Lung (tissue), 12 donors: Measurements from ENCODE around the gene ADAMTS13. TPM values are rescaled to one million over a fixed set of nuclear protein-coding genes. Genes with fewer than 3 reads are reported as not detected.

ENCODE experiments used
- ATAC-seq: fragments of 200-7000 bp; cut with Tn5 transposase; one replicate; pipeline ENCODE4 v1.9.1; 2020; ENCODE audit warnings: moderate number of reproducible peaks; ENCODE audit not compliant: insufficient read depth, low FRiP score
- DNase-seq, 3 donors: peaks; one replicate each; pipeline ENCODE4 v3.0.0-alpha.2; 2013 to 2017
- H3K27ac ChIP-seq, 2 donors: one replicate each; pipeline ENCODE4 v1.5.1; 2013; ENCODE audit warnings: mild to moderate bottlenecking in 2 of 2, moderate library complexity in 2 of 2, control low read depth in 1 of 2, inconsistent platforms in 1 of 2, low read depth in 1 of 2, low read length in 1 of 2
- H3K27me3 ChIP-seq, 3 donors: one replicate each; pipeline ENCODE4 v1.5.1; 2013; ENCODE audit warnings: low read length in 2 of 3; ENCODE audit not compliant: control insufficient read depth in 3 of 3, insufficient read depth in 3 of 3
- H3K36me3 ChIP-seq, 4 donors: one replicate each; pipeline ENCODE4 v1.5.1; 2013; ENCODE audit warnings: low read length in 4 of 4, mild to moderate bottlenecking in 1 of 4, moderate library complexity in 1 of 4; ENCODE audit not compliant: control insufficient read depth in 4 of 4, insufficient read depth in 4 of 4
- H3K4me1 ChIP-seq, 5 donors: one replicate each; pipeline ENCODE4 v1.5.1; 2013; ENCODE audit warnings: low read length in 5 of 5, mild to moderate bottlenecking in 2 of 5, moderate library complexity in 1 of 5; ENCODE audit not compliant: control insufficient read depth in 5 of 5, insufficient read depth in 5 of 5
- H3K4me3 ChIP-seq: one replicate; pipeline ENCODE4 v1.5.1; 2013; ENCODE audit warnings: mild to moderate bottlenecking, control low read depth, moderate library complexity
- H3K9ac ChIP-seq, 2 donors: one replicate each; pipeline ENCODE4 v1.5.1; 2013; ENCODE audit warnings: low read length in 2 of 2, control low read depth in 1 of 2; ENCODE audit not compliant: insufficient read depth in 1 of 2
- H3K9me3 ChIP-seq, 4 donors: one replicate each; pipeline ENCODE4 v1.5.1; 2013; ENCODE audit warnings: low read length in 3 of 4, mild to moderate bottlenecking in 1 of 4, moderate library complexity in 1 of 4; ENCODE audit not compliant: control insufficient read depth in 4 of 4, insufficient read depth in 3 of 4
- CTCF ChIP-seq: IDR thresholded peaks from 2 replicates; pipeline ENCODE4 v1.5.1; 2012; ENCODE audit warnings: mild to moderate bottlenecking; ENCODE audit errors: control extremely low read depth, extremely low read depth
- WGBS, 2 donors: extraction: QIAGEN DNeasy Blood & Tissue Kit; methylation state at CpG; one replicate each; pipeline ENCODE4 v1.1.7; 2013; 5-methylcytosine and 5-hydroxymethylcytosine counted together
- polyA plus RNA-seq, 2 donors: library from polyadenylated mRNA; stranded (reverse); fragments of 200-250 nt; gene quantifications; one replicate each; pipeline ENCODE4 v1.2.1, GENCODE V29; 2013
- total RNA-seq, 2 donors: library from RNA; depleted of rRNA in 1 of 2; stranded (reverse); fragments of >200 nt in 1 of 2; gene quantifications; one replicate each; pipeline ENCODE4 v1.2.1, GENCODE V29; 2014 to 2021
- donor health status: control.
- donor health status: control.
- donor health status: Bipolar disorder and iron deficiency.
- donor health status: healthy.
- donor health status: DM: yes; HTN: yes; CAD: no.

Gene ADAMTS13
- total and polyA plus RNA-seq, 4 donors, result 1.0 to 4.1 (median 2.9) TPM

DNA sequence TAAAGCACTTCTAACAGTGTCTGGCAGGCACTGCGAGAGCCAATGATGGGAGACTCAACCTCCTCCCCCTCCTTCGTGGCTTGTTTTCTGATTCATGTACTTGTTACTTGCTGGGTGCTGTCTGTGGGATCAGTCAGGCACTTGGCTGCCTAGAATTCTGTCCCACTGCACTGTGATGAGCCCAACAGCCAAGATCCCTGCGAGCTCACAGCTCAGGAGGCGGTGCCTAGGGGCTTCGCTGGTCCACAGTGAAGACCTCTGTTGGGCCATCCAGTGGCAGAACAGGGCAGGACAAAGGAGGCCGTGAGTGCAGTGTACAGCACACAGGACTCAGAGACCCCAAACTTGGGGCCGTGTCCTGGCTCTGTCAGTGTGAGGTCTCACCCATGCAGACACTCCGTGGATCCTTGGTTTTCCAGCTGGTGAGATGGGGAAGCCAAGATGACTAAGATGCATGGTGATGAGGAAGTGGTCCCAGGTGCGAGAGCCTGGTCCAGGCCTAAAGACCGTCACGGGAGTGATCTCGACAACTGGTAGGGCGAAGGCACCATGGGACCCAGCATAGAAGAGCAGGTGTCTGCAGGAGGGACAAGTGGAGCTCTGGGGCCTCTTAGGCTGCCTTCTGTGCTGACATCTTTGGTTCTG is 83.1 kb downstream of the ADAMTS13 start:
- H3K9me3 ChIP-seq, result peaks cover 0 to 9% (median under 1%) of the 10 kb centered on the region in 4 donors
- no peaks in the 10 kb centered on the region for H3K27me3 ChIP-seq
- peak; percentile 31 for ATAC-seq
- H3K9ac ChIP-seq, result no peak overlapping the region
- H3K27ac ChIP-seq, result no peak overlapping the region
- no peak for DNase-seq
- WGBS, 2 donors, result 86 to 87% methylated on average over 13 of the region's 13 CpGs
- H3K4me3 ChIP-seq, result no peak overlapping the region
- H3K36me3 ChIP-seq, result no peaks in the 10 kb centered on the region
- TF ChIP-seq CTCF, result no peak
- H3K4me1 ChIP-seq, result peaks cover 0 to 33% (median 9%) of the 10 kb centered on the region in 5 donors

DNA sequence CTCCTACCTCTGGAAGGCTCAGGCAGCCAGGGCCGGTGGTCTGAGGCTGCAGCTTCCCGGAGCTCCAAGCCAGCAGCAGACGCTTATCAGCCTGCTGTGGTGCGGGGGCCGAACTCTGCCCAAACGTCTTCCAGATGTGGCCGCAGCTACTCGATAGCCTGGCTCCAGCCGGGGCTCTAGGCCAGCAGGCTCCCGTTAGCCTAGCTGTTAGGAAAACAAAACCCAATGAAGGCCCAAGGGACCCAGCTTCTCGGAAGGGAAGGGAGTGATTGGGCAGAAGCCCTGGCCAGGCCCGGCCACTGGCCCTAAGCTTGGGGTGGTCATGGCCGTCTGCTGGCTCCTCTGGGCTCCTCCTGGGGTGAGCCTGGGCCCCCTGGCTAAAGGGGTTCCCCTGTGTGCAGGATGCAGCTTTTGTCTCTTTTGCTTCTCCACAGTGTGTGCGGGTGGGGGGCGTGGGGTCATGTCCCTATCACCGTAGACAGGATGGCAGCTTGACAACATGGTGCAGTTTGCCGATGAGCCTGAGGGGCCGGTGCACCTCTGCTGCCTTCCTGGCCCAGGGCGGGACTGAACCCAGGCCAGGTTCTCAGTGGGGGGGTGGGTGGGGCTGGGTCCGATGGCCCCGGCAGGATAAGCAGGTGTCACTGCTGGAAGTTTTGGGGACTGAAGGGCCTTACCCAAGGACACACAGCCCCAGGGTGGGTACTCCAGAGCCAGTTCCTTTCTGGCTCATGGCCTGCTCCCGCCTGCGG is 83.9 kb downstream of the ADAMTS13 start:
- TF ChIP-seq CTCF, result no peak
- peak; percentile 29 for ATAC-seq
- DNase-seq, result peak; percentile 50 to 61 (median 58)
- no peaks in the 10 kb centered on the region for H3K36me3 ChIP-seq
- peaks cover 0 to 9% (median under 1%) of the 10 kb centered on the region in 4 donors for H3K9me3 ChIP-seq
- no peak overlapping the region for H3K9ac ChIP-seq
- H3K27me3 ChIP-seq, result no peaks in the 10 kb centered on the region
- no peak overlapping the region for H3K4me3 ChIP-seq
- H3K4me1 ChIP-seq, result peaks cover 0 to 36% (median 9%) of the 10 kb centered on the region in 5 donors
- WGBS, 2 donors, result 78 to 87% methylated on average over 21 to 23 of the region's 23 CpGs
- H3K27ac ChIP-seq, result no peak overlapping the region

DNA sequence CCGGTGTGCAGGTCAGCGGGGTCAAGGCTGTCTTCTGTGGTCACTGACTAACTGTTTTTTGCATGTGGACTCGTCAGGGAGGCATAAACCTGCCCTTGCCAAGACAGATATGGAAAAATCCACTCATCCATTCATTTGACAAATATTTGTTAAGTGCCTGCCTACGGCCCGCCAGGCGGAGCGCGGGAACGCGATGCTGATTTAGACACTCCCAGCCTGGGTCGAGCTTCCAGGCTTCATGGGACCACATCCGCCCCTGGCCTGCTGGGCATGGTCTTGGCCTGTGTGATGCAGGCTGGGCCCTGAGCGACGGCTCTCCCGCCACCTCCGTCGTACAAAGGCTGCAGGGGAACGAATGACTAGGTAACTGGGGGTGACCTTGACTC is 84.5 kb downstream of the ADAMTS13 start:
- ATAC-seq, result no peak

More for the DNA sequence above, 84.5 kb downstream of the ADAMTS13 start:
- H3K4me1 ChIP-seq, result peaks cover 0 to 36% (median 9%) of the 10 kb centered on the region in 5 donors
- DNase-seq, result peak; percentile 41 to 48 (median 44)
- TF ChIP-seq CTCF, result no peak
- H3K36me3 ChIP-seq, result no peaks in the 10 kb centered on the region
- WGBS, 2 donors, result 58 to 84% methylated on average over 18 of the region's 18 CpGs
- H3K9me3 ChIP-seq, result peaks cover 0 to 9% (median under 1%) of the 10 kb centered on the region in 4 donors
- H3K4me3 ChIP-seq, result no peak overlapping the region
- H3K27me3 ChIP-seq, result no peaks in the 10 kb centered on the region
- peak overlapping the region in 1 of 2 donors; percentile 46 for H3K27ac ChIP-seq
- no peak overlapping the region for H3K9ac ChIP-seq
